Activated CD4-positive, alpha-beta T cell treated with anti-CD3 and anti-CD28 coated beads for 36 hours (primary cell): ENCODE results near the gene MVK. TPM values are rescaled to one million over a fixed set of nuclear protein-coding genes. Genes with fewer than 3 reads are reported as not detected.

ENCODE experiments used
- ATAC-seq: fragments of 200-7000 bp; cut with Tn5 transposase; one replicate; pipeline ENCODE4 v1.10.0; 2021; ENCODE audit warnings: mild to moderate bottlenecking, moderate library complexity
- CTCF ChIA-PET: fragments of 350-600 bp; sonication (Branson Sonifier 250); formaldehyde crosslinking; loops from one replicate; lab custom pipeline; 2021; ENCODE audit warnings: antibody characterized with exemption; lab: Charles Lee
- POLR2A ChIA-PET: fragments of 350-600 bp; sonication (Branson Sonifier 250); formaldehyde crosslinking; loops from one replicate; lab custom pipeline; 2021; ENCODE audit warnings: antibody characterized with exemption, inconsistent platforms; lab: Charles Lee
- DNase-seq: peaks from one replicate; pipeline ENCODE4 v3.0.0-alpha.2; 2020
- H3K27ac Mint-ChIP-seq: one replicate; pipeline ENCODE4 v1.8.0; 2021; ENCODE audit warnings: mixed read lengths
- H3K27me3 Mint-ChIP-seq: one replicate; pipeline ENCODE4 v1.8.0; 2021; ENCODE audit warnings: mixed read lengths
- H3K36me3 Mint-ChIP-seq: one replicate; pipeline ENCODE4 v1.8.0; 2021; ENCODE audit warnings: low read depth, mixed read lengths
- H3K4me1 Mint-ChIP-seq: one replicate; pipeline ENCODE4 v1.8.0; 2021; ENCODE audit warnings: mixed read lengths
- H3K4me3 Mint-ChIP-seq: one replicate; pipeline ENCODE4 v1.8.0; 2021; ENCODE audit warnings: mild to moderate bottlenecking, moderate library complexity, mixed read lengths
- H3K9me3 Mint-ChIP-seq: one replicate; pipeline ENCODE4 v1.8.0; 2021; ENCODE audit warnings: low read depth, mixed read lengths
- intact Hi-C, 2 experiments: fragments of 100-400 bp; cut with DNase I in 1 of 2; cut with micrococcal nuclease in 1 of 2; formaldehyde crosslinking; loops; one replicate each; pipeline versions ENCODE4 v1.14.2 to v1.15.1; 2022 to 2024; cut with DNase I, micrococcal nuclease
- total RNA-seq, 2 experiments: library from RNA; stranded (reverse); gene quantifications; one replicate each; pipeline ENCODE4 v1.2.3, GENCODE V29; 2021

Gene MVK
- total RNA-seq, 2 experiments from 2014 or later, result 17.8 to 18.7 TPM

GRCh38 chr12:109557805-109558204 lies 15.8 kb upstream of the MVK start:
- no peak for DNase-seq
- no peak for ATAC-seq
- Mint-ChIP-seq H3K9me3 (no peaks in the 10 kb centered on the region), H3K27ac (no peak overlapping the region), H3K27me3 (no peaks in the 10 kb centered on the region), H3K36me3 (peaks cover 17% of the 10 kb centered on the region), H3K4me3 (no peak overlapping the region), H3K4me1 (no peaks in the 10 kb centered on the region)
- POLR2A ChIA-PET, result no interaction called here
- intact Hi-C loops, result no loop called here
- CTCF ChIA-PET, result interaction anchor here (0.6 kb wide), 1 partner anchor 451 kb away, joined by 3 read pairs; no protein-coding TSS in a partner anchor

GRCh38 chr12:109558374-109559199 lies 15.0 kb upstream of the MVK start:
- Mint-ChIP-seq H3K4me1 (no peaks in the 10 kb centered on the region), H3K4me3 (no peak overlapping the region), H3K9me3 (no peaks in the 10 kb centered on the region), H3K27ac (no peak overlapping the region), H3K36me3 (peaks cover 24% of the 10 kb centered on the region), H3K27me3 (no peaks in the 10 kb centered on the region)
- ChIA-PET POLR2A (no interaction called here), CTCF (no interaction called here)
- ATAC-seq (no peak), DNase-seq (no peak)
- intact Hi-C loops, result no loop called here

GRCh38 chr12:109559200-109559505 lies 14.4 kb upstream of the MVK start:
- no peak for DNase-seq
- Mint-ChIP-seq H3K27ac (no peak overlapping the region), H3K4me1 (no peaks in the 10 kb centered on the region), H3K4me3 (no peak overlapping the region), H3K27me3 (no peaks in the 10 kb centered on the region), H3K9me3 (no peaks in the 10 kb centered on the region), H3K36me3 (peaks cover 25% of the 10 kb centered on the region)
- intact Hi-C loops, result no loop called here
- ChIA-PET CTCF (no interaction called here), POLR2A (no interaction called here)
- ATAC-seq, result no peak

- intact Hi-C loops, result no loop called here
- Mint-ChIP-seq H3K4me3 (no peak overlapping the region), H3K27ac (no peak overlapping the region), H3K36me3 (peaks cover 26% of the 10 kb centered on the region), H3K4me1 (no peaks in the 10 kb centered on the region), H3K9me3 (no peaks in the 10 kb centered on the region), H3K27me3 (no peaks in the 10 kb centered on the region)
- POLR2A ChIA-PET, result no interaction called here
- DNase-seq, result no peak
- no peak for ATAC-seq
- CTCF ChIA-PET, result interaction anchor here (1.8 kb wide), 1 partner anchor 38 kb away, joined by 6 read pairs; no protein-coding TSS in a partner anchor
Measured at GRCh38 chr12:109559601-109560000, 14.0 kb upstream of the MVK start.

GRCh38 chr12:109560867-109561710 lies 12.5 kb upstream of the MVK start:
- H3K27me3 Mint-ChIP-seq, result no peaks in the 10 kb centered on the region
- H3K36me3 Mint-ChIP-seq, result peaks cover 30% of the 10 kb centered on the region
- no peaks in the 10 kb centered on the region for H3K9me3 Mint-ChIP-seq
- intact Hi-C loops, result no loop called here
- no peak overlapping the region for H3K27ac Mint-ChIP-seq
- POLR2A ChIA-PET, result no interaction called here
- H3K4me1 Mint-ChIP-seq, result no peaks in the 10 kb centered on the region
- CTCF ChIA-PET, result interaction anchor here (1.8 kb wide), 1 partner anchor 36 kb away, joined by 6 read pairs; no protein-coding TSS in a partner anchor
- DNase-seq (no peak), ATAC-seq (no peak)
- no peak overlapping the region for H3K4me3 Mint-ChIP-seq

- ChIA-PET POLR2A (no interaction called here), CTCF (no interaction called here)
- H3K4me1 Mint-ChIP-seq, result no peaks in the 10 kb centered on the region
- no peak overlapping the region for H3K4me3 Mint-ChIP-seq
- DNase-seq, result no peak
- H3K36me3 Mint-ChIP-seq, result peaks cover 34% of the 10 kb centered on the region
- H3K27ac Mint-ChIP-seq, result no peak overlapping the region
- no peaks in the 10 kb centered on the region for H3K27me3 Mint-ChIP-seq
- ATAC-seq, result no peak
- H3K9me3 Mint-ChIP-seq, result no peaks in the 10 kb centered on the region
- intact Hi-C loops, result no loop called here
Measured at GRCh38 chr12:109561711-109562030, 11.9 kb upstream of the MVK start.

- DNase-seq (no peak), ATAC-seq (no peak)
- ChIA-PET POLR2A (interaction anchor here (0.6 kb wide), 1 partner anchor 10 kb away, joined by 5 read pairs; no protein-coding TSS in a partner anchor), CTCF (no interaction called here)
- intact Hi-C loops, result no loop called here
- Mint-ChIP-seq H3K9me3 (no peaks in the 10 kb centered on the region), H3K4me3 (no peak overlapping the region), H3K4me1 (no peaks in the 10 kb centered on the region), H3K36me3 (peaks cover 39% of the 10 kb centered on the region), H3K27ac (no peak overlapping the region), H3K27me3 (no peaks in the 10 kb centered on the region)
Measured at GRCh38 chr12:109562871-109563270, 10.7 kb upstream of the MVK start.

- Mint-ChIP-seq H3K27ac (no peak overlapping the region), H3K36me3 (peaks cover 42% of the 10 kb centered on the region), H3K4me1 (no peaks in the 10 kb centered on the region), H3K4me3 (no peak overlapping the region), H3K27me3 (no peaks in the 10 kb centered on the region), H3K9me3 (no peaks in the 10 kb centered on the region)
- CTCF ChIA-PET, result no interaction called here
- POLR2A ChIA-PET, result no interaction called here
- intact Hi-C loops, result no loop called here
- no peak for DNase-seq
- ATAC-seq, result no peak
Measured at GRCh38 chr12:109563291-109564284, 10.0 kb upstream of the MVK start.

- ChIA-PET POLR2A (no interaction called here), CTCF (no interaction called here)
- no peak overlapping the region for H3K27ac Mint-ChIP-seq
- no peaks in the 10 kb centered on the region for H3K4me1 Mint-ChIP-seq
- no peaks in the 10 kb centered on the region for H3K27me3 Mint-ChIP-seq
- intact Hi-C loops, result no loop called here
- no peak for ATAC-seq
- no peak for DNase-seq
- no peaks in the 10 kb centered on the region for H3K9me3 Mint-ChIP-seq
- no peak overlapping the region for H3K4me3 Mint-ChIP-seq
- H3K36me3 Mint-ChIP-seq, result peaks cover 46% of the 10 kb centered on the region
Measured at GRCh38 chr12:109566424-109566823, 7.2 kb upstream of the MVK start.

GRCh38 chr12:109567296-109567695 lies 6.3 kb upstream of the MVK start:
- no peaks in the 10 kb centered on the region for H3K27me3 Mint-ChIP-seq
- no peaks in the 10 kb centered on the region for H3K9me3 Mint-ChIP-seq
- ChIA-PET CTCF (no interaction called here), POLR2A (no interaction called here)
- intact Hi-C loops, result no loop called here
- no peak overlapping the region for H3K27ac Mint-ChIP-seq
- no peak overlapping the region for H3K4me3 Mint-ChIP-seq
- peaks cover 42% of the 10 kb centered on the region for H3K36me3 Mint-ChIP-seq
- ATAC-seq (no peak), DNase-seq (no peak)
- H3K4me1 Mint-ChIP-seq, result peaks cover 4% of the 10 kb centered on the region

- H3K4me3 Mint-ChIP-seq, result no peak overlapping the region
- POLR2A ChIA-PET, result no interaction called here
- no peak for ATAC-seq
Measured at GRCh38 chr12:109567967-109568366, 5.6 kb upstream of the MVK start.

More at GRCh38 chr12:109567967-109568366, 5.6 kb upstream of the MVK start:
- H3K4me1 Mint-ChIP-seq, result peaks cover 11% of the 10 kb centered on the region
- CTCF ChIA-PET, result no interaction called here
- H3K27ac Mint-ChIP-seq, result no peak overlapping the region
- DNase-seq, result no peak
- no peaks in the 10 kb centered on the region for H3K27me3 Mint-ChIP-seq
- peaks cover 38% of the 10 kb centered on the region for H3K36me3 Mint-ChIP-seq
- H3K9me3 Mint-ChIP-seq, result no peaks in the 10 kb centered on the region
- intact Hi-C loops, result no loop called here
